ENCODE data around the gene CDH22. TPM values are rescaled to one million over a fixed set of nuclear protein-coding genes. Genes with fewer than 3 reads are reported as not detected.

Gene CDH22
- total RNA-seq, 1 donor from 2014 or later = 0.18 TPM

DNA sequence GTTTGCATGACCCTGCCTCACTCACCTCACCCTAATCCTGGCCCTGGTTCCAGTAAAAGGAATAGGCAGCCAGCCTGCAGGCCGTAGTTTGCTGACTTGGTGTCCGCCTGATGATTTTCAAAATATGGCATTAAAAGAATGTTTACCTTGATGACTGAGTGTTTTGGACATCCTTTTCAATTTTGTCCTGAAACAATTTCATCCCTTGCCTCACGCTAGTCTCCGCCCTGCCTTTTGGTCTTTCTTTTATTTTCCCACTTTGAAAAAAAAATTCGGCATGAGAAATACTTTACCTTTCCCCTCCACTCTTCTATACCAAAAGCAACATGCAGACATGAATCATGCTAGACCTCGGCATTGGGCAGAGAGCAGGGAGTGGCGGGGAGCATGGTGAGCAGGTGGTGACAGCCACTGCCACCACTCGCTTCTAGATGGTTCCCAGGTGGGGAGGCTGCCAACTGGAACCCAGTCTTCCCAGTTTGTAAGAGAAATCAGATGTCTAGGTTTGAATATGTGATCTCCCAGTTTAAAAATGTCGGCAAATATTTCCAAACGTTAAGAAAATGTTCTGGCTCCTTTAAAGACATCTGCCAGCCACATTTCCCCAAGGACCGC lies 180.8 kb downstream of the CDH22 start:
- H3K4me1 Mint-ChIP-seq = no peaks in the 10 kb centered on the region
- peaks cover 54% of the 10 kb centered on the region for H3K27me3 Mint-ChIP-seq (ENCODE audit: low read depth)
- no peak for DNase-seq (ENCODE audit: low spot score in 2 of 2, unreplicated experiment in 2 of 2)
- no peaks in the 10 kb centered on the region for H3K36me3 Mint-ChIP-seq
- no peak overlapping the region for H3K4me3 Mint-ChIP-seq
- no peaks in the 10 kb centered on the region for H3K9me3 Mint-ChIP-seq
- H3K27ac Mint-ChIP-seq = no peak overlapping the region
- TF ChIP-seq, protein P1, sequence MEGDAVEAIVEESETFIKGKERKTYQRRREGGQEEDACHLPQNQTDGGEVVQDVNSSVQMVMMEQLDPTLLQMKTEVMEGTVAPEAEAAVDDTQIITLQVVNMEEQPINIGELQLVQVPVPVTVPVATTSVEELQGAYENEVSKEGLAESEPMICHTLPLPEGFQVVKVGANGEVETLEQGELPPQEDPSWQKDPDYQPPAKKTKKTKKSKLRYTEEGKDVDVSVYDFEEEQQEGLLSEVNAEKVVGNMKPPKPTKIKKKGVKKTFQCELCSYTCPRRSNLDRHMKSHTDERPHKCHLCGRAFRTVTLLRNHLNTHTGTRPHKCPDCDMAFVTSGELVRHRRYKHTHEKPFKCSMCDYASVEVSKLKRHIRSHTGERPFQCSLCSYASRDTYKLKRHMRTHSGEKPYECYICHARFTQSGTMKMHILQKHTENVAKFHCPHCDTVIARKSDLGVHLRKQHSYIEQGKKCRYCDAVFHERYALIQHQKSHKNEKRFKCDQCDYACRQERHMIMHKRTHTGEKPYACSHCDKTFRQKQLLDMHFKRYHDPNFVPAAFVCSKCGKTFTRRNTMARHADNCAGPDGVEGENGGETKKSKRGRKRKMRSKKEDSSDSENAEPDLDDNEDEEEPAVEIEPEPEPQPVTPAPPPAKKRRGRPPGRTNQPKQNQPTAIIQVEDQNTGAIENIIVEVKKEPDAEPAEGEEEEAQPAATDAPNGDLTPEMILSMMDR (IDR thresholded peaks at IDR 0.05; ENCODE audit: unreplicated experiment) = no peak

GRCh38 chr20:46126440-46127056 lies 181.8 kb downstream of the CDH22 start:
- no peak overlapping the region for H3K4me3 Mint-ChIP-seq
- H3K4me1 Mint-ChIP-seq = no peaks in the 10 kb centered on the region
- H3K9me3 Mint-ChIP-seq = no peaks in the 10 kb centered on the region

More at GRCh38 chr20:46126440-46127056, 181.8 kb downstream of the CDH22 start:
- TF ChIP-seq, protein P1 (IDR thresholded peaks at IDR 0.05; ENCODE audit: unreplicated experiment) = no peak
- DNase-seq (ENCODE audit: low spot score in 2 of 2, unreplicated experiment in 2 of 2) = no peak
- peaks cover 45% of the 10 kb centered on the region for H3K27me3 Mint-ChIP-seq (ENCODE audit: low read depth)
- no peaks in the 10 kb centered on the region for H3K36me3 Mint-ChIP-seq
- no peak overlapping the region for H3K27ac Mint-ChIP-seq

Other genes with a start within 250 kb of the CDH22 start
- gene NCOA5, start 218.5 kb downstream of the CDH22 start, total RNA-seq = 37.1 to 41.2 TPM (median 40.2 TPM) in 3 replicates
- gene CD40, start 190.2 kb downstream of the CDH22 start, total RNA-seq = 3.8 to 5.0 TPM (median 4.3 TPM) in 3 replicates
- 53.2 to 56.5 TPM (median 54.2 TPM) in 3 replicates for gene ELMO2, start 98.1 kb upstream of the CDH22 start, total RNA-seq
- 31.8 to 34.5 TPM (median 32.5 TPM) in 3 replicates for gene ZNF334, start 205.1 kb upstream of the CDH22 start, total RNA-seq
- not detected in 3 replicates for gene OCSTAMP, start 242.2 kb upstream of the CDH22 start, total RNA-seq

All from mesothelial cell of epicardium (in vitro differentiated cells).